Lower lobe of right lung (tissue), 2 donors: Measurements from ENCODE around the gene TMEM184A. TPM values are rescaled to one million over a fixed set of nuclear protein-coding genes. Genes with fewer than 3 reads are reported as not detected.

Experiments used
- ATAC-seq, 2 donors: fragments of 200-7000 bp; cut with Tn5 transposase; one replicate each; pipeline ENCODE4 v1.9.1; 2020 to 2022; ENCODE audit warnings: mild to moderate bottlenecking in 2 of 2, moderate library complexity in 2 of 2
- DNase-seq: peaks from one replicate; pipeline ENCODE4 v3.0.0-alpha.2; 2020
- H3K27ac ChIP-seq: fragments of 200-600 bp; one replicate; pipeline ENCODE4 v1.8.0; 2022
- H3K27me3 ChIP-seq: fragments of 200-600 bp; one replicate; pipeline ENCODE4 v1.8.0; 2022; ENCODE audit warnings: low read depth
- H3K36me3 ChIP-seq: fragments of 200-600 bp; one replicate; pipeline ENCODE4 v1.8.0; 2022; ENCODE audit warnings: mild to moderate bottlenecking
- H3K4me1 ChIP-seq: fragments of 200-600 bp; one replicate; pipeline ENCODE4 v1.8.0; 2022
- H3K4me3 ChIP-seq: fragments of 200-600 bp; one replicate; pipeline ENCODE4 v1.8.0; 2022; ENCODE audit warnings: mild to moderate bottlenecking
- H3K9me3 ChIP-seq: fragments of 200-600 bp; one replicate; pipeline ENCODE4 v1.8.0; 2022
- intact Hi-C: fragments of 100-400 bp; cut with DNase I; formaldehyde crosslinking; loops from one replicate; pipeline ENCODE4 v1.11.0; 2022
- total RNA-seq: library from RNA; stranded (reverse); fragmentation: NEBNext Ultra II Directional; extraction: Animal tissue kit (Norgen Biotek cat#: 25700); gene quantifications from one replicate; pipeline ENCODE4 v1.2.1, GENCODE V29; 2021
- TF ChIP-seq, protein P1 (sequence below): fragments of 200-600 bp; IDR thresholded peaks from one replicate; pipeline ENCODE4 v1.8.0; 2022; ENCODE audit warnings: antibody characterized with exemption, mild to moderate bottlenecking
- donor health status: DM: no; HTN: yes; CAD: no; lungs with severe emphysema.

The TMEM184A gene
- total RNA-seq, 1 donor from 2014 or later: 4.3 TPM

DNA sequence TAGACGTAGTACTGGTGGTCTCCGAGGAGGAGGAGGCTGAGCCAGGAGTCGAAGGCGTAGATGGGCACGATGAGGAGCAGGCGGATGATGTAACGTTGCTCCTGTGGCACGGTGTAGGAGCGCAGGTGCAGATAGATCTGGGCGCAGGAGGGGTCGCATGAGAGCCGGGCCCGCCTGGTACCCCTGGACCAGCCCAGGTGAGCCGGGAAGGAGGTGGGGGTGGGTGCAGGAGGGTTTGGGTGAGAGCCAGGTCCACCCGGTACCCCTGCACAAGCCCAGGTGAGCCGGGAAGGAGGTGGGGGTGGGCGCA lies 5.2 kb downstream of the TMEM184A start:
- no peaks in the 10 kb centered on the region for H3K9me3 ChIP-seq
- intact Hi-C loops: no loop called here
- DNase-seq: no peak
- TF ChIP-seq, protein P1, sequence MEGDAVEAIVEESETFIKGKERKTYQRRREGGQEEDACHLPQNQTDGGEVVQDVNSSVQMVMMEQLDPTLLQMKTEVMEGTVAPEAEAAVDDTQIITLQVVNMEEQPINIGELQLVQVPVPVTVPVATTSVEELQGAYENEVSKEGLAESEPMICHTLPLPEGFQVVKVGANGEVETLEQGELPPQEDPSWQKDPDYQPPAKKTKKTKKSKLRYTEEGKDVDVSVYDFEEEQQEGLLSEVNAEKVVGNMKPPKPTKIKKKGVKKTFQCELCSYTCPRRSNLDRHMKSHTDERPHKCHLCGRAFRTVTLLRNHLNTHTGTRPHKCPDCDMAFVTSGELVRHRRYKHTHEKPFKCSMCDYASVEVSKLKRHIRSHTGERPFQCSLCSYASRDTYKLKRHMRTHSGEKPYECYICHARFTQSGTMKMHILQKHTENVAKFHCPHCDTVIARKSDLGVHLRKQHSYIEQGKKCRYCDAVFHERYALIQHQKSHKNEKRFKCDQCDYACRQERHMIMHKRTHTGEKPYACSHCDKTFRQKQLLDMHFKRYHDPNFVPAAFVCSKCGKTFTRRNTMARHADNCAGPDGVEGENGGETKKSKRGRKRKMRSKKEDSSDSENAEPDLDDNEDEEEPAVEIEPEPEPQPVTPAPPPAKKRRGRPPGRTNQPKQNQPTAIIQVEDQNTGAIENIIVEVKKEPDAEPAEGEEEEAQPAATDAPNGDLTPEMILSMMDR: no peak
- H3K36me3 ChIP-seq: no peaks in the 10 kb centered on the region
- H3K27ac ChIP-seq: no peak overlapping the region
- peaks cover 9% of the 10 kb centered on the region for H3K4me1 ChIP-seq
- no peak for ATAC-seq
- H3K27me3 ChIP-seq: no peaks in the 10 kb centered on the region
- no peak overlapping the region for H3K4me3 ChIP-seq

- DNase-seq (no peak), ATAC-seq (no peak)
- Histone ChIP-seq H3K27me3 (no peaks in the 10 kb centered on the region), H3K4me3 (no peak overlapping the region), H3K4me1 (peaks cover 3% of the 10 kb centered on the region), H3K9me3 (no peaks in the 10 kb centered on the region), H3K36me3 (no peaks in the 10 kb centered on the region), H3K27ac (no peak overlapping the region)
- TF ChIP-seq, protein P1: no peak
- intact Hi-C loops: no loop called here
These were observed 5.8 kb downstream of the TMEM184A start for GRCh38 chr7:1550005-1550845.

DNA sequence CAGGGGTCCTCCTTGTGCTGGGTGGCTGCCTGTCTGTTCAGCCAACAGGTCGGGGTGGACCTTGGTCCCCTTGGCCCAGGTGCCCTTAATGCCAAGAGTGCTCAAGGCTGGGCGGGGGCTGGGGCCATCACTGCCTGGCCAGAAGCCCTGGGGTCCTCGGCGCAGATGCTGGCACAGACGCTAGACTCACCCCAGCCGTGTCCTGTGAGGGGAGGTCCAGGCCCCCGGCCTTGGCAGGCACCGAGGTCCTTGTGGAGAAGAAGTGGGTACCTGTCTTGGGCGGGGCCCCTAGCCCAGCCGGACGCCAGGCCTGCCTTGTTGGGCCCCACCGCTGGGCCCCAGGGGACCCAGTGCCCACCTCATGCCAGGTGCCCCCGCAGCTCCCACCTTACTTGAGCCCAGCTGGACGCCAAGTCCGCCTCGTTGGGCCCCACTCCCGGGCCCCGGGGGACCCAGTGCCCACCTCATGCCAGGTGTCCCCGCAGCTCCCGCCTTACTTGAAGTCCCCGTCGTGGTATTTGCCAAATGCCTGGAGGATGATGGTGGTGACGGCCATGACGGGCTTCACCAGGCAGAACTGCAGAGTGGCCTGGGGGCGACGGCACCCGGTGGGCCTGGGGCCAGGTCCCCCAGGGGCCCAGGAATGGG lies 6.5 kb downstream of the TMEM184A start:
- H3K4me3 ChIP-seq: no peak overlapping the region
- no peaks in the 10 kb centered on the region for H3K4me1 ChIP-seq
- DNase-seq (no peak), ATAC-seq (no peak)
- no peaks in the 10 kb centered on the region for H3K9me3 ChIP-seq
- intact Hi-C loops: no loop called here
- TF ChIP-seq, protein P1: no peak
- no peaks in the 10 kb centered on the region for H3K27me3 ChIP-seq
- no peak overlapping the region for H3K27ac ChIP-seq
- peaks cover 3% of the 10 kb centered on the region for H3K36me3 ChIP-seq

GRCh38 chr7:1548944-1549343 lies 7.1 kb downstream of the TMEM184A start:
- TF ChIP-seq, protein P1: no peak
- intact Hi-C loops: no loop called here
- Histone ChIP-seq H3K27me3 (no peaks in the 10 kb centered on the region), H3K9me3 (no peaks in the 10 kb centered on the region), H3K36me3 (peaks cover 9% of the 10 kb centered on the region), H3K4me3 (no peak overlapping the region), H3K4me1 (no peaks in the 10 kb centered on the region), H3K27ac (no peak overlapping the region)
- no peak for ATAC-seq
- DNase-seq: no peak

DNA sequence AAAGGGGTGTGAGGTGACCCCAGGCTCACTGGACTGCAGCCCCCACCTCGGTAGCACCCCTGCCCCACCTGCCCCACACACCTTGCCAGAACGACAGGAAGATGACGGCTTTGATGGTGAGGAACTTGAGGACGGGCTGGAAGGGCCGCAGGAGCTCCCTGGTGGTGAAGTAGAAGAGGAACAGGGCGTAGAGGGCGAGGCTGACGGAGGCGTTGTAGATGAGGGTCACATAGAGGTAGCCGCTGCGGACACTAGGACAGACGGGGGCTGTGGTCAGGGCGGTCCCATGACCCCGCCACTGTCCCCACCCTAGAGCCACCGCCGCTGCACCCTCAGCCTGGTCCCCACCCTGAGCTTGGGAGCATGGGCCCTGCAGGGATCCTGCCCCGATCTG lies 7.6 kb downstream of the TMEM184A start:
- no peak overlapping the region for H3K27ac ChIP-seq
- TF ChIP-seq, protein P1: no peak
- no peaks in the 10 kb centered on the region for H3K27me3 ChIP-seq
- no peaks in the 10 kb centered on the region for H3K4me1 ChIP-seq
- peaks cover 13% of the 10 kb centered on the region for H3K36me3 ChIP-seq
- intact Hi-C loops: no loop called here
- no peak overlapping the region for H3K4me3 ChIP-seq
- DNase-seq (no peak), ATAC-seq (peak; percentile 3 to 4)
- H3K9me3 ChIP-seq: no peaks in the 10 kb centered on the region
